Sigmoid colon (tissue), 3 donors: ENCODE data around the gene RPGRIP1L.

Source experiments
- POLR2A ChIP-seq, 2 donors: fragments of 450-650 bp; IDR thresholded peaks; one replicate each; pipeline ENCODE4 v1.6.1; 2016; ENCODE audit warnings: antibody characterized with exemption in 2 of 2, mild to moderate bottlenecking in 2 of 2, moderate library complexity in 2 of 2
- TF ChIP-seq, protein P1 (sequence below), 4 experiments: fragments of 450-650 bp in 3 of 4; fragments of 200-600 bp in 1 of 4; IDR thresholded peaks; one replicate each; pipeline ENCODE4 v1.5.1; 2016 to 2019; ENCODE audit warnings: antibody characterized with exemption in 4 of 4, mild to moderate bottlenecking in 3 of 4, moderate library complexity in 2 of 4

DNA sequence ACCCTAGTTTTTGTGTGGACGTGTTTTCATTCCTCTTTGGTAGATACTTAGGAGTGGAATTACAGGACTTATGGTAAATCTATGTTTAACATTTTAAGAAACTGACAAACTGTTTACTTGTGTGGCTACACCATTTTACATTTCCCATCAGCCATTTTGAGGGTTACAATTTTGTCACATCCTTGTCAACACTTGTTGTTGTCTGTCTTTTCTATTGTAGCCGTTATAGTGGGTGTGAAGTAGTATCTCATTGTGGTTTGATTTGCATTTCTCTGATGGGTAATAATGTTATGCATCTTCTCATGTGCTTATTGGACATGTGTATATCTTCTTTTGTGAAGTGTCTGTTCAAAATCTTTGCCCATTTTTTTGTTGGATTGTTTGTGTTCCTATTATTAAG lies 4.8 kb upstream of the RPGRIP1L start:
- TF ChIP-seq POLR2A (IDR thresholded peaks at IDR 0.05), result no peak
- TF ChIP-seq, protein P1, sequence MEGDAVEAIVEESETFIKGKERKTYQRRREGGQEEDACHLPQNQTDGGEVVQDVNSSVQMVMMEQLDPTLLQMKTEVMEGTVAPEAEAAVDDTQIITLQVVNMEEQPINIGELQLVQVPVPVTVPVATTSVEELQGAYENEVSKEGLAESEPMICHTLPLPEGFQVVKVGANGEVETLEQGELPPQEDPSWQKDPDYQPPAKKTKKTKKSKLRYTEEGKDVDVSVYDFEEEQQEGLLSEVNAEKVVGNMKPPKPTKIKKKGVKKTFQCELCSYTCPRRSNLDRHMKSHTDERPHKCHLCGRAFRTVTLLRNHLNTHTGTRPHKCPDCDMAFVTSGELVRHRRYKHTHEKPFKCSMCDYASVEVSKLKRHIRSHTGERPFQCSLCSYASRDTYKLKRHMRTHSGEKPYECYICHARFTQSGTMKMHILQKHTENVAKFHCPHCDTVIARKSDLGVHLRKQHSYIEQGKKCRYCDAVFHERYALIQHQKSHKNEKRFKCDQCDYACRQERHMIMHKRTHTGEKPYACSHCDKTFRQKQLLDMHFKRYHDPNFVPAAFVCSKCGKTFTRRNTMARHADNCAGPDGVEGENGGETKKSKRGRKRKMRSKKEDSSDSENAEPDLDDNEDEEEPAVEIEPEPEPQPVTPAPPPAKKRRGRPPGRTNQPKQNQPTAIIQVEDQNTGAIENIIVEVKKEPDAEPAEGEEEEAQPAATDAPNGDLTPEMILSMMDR (IDR thresholded peaks at IDR 0.05), result no peak
